DOHH2 (cell line): ENCODE data around the gene MUC13.
"Not testable (repeated sequence)": the region's sequence is repeated elsewhere in the genome, so short reads cannot be mapped to it uniquely, and the experiment has no call there.

Experiments
- EZH2phosphoT487 ChIP-seq: fragments of 200-600 bp; sonication (generic); IDR thresholded peaks from 2 replicates; pipeline ENCODE4 v1.6.1; 2017; ENCODE audit warnings: borderline replicate concordance, mild to moderate bottlenecking, antibody characterized with exemption, low read length, moderate library complexity, mixed read lengths
- TF ChIP-seq, protein P1 (sequence below): fragments of 200-600 bp; sonication (generic); IDR thresholded peaks from one replicate; pipeline ENCODE4 v1.5.1; 2014; ENCODE audit warnings: antibody characterized with exemption, mild to moderate bottlenecking, low read depth, low read length; ENCODE audit not compliant: poor library complexity, severe bottlenecking

DNA sequence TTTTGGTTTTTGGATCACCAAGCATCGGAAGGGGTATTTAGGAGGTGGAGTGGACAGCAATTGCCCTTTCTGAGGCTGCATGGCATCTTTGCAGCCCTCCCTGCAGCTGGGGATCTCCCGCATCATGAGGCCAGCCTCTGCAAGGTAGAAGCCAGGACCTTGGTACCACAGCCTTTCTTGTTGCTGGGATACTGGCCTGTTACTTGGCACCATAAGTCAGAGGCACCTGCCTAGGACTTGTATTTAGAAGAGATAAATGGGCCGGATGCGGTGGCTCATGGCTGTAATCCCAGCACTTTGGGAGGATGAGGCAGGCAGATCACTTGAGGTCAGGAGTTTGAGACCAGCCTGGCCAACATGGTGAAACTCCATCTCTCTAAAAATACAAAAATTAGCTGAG, 23.4 kb upstream of the MUC13 start:
- TF ChIP-seq, protein P1, sequence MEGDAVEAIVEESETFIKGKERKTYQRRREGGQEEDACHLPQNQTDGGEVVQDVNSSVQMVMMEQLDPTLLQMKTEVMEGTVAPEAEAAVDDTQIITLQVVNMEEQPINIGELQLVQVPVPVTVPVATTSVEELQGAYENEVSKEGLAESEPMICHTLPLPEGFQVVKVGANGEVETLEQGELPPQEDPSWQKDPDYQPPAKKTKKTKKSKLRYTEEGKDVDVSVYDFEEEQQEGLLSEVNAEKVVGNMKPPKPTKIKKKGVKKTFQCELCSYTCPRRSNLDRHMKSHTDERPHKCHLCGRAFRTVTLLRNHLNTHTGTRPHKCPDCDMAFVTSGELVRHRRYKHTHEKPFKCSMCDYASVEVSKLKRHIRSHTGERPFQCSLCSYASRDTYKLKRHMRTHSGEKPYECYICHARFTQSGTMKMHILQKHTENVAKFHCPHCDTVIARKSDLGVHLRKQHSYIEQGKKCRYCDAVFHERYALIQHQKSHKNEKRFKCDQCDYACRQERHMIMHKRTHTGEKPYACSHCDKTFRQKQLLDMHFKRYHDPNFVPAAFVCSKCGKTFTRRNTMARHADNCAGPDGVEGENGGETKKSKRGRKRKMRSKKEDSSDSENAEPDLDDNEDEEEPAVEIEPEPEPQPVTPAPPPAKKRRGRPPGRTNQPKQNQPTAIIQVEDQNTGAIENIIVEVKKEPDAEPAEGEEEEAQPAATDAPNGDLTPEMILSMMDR: not testable (repeated sequence)
- not testable (repeated sequence) for TF ChIP-seq EZH2phosphoT487
